Mucosa of descending colon (tissue), 3 donors: ENCODE measurements around the gene IKZF3. TPM values are rescaled to one million over a fixed set of nuclear protein-coding genes. Genes with fewer than 3 reads are reported as not detected.

Source experiments
- ATAC-seq: fragments of 200-7000 bp; cut with Tn5 transposase; one replicate; pipeline ENCODE4 v1.9.1; 2020; ENCODE audit warnings: mild to moderate bottlenecking, moderate library complexity
- DNase-seq, 3 donors: peaks; one replicate each; pipeline ENCODE4 v3.0.0-alpha.2; 2020
- H3K36me3 ChIP-seq: fragments of 200-600 bp; one replicate; pipeline ENCODE4 v1.8.0; 2021; ENCODE audit warnings: low read depth, mild to moderate bottlenecking
- H3K4me1 ChIP-seq: fragments of 200-600 bp; one replicate; pipeline ENCODE4 v1.8.0; 2021; ENCODE audit warnings: low read depth, mild to moderate bottlenecking
- H3K4me3 ChIP-seq: fragments of 200-600 bp; one replicate; pipeline ENCODE4 v1.8.0; 2021; ENCODE audit warnings: mild to moderate bottlenecking
- H3K9me3 ChIP-seq: fragments of 200-600 bp; one replicate; pipeline ENCODE4 v1.8.0; 2021; ENCODE audit warnings: mild to moderate bottlenecking
- CTCF ChIP-seq: fragments of 200-600 bp; IDR thresholded peaks from one replicate; pipeline ENCODE4 v1.8.0; 2022; ENCODE audit warnings: antibody characterized with exemption, mild to moderate bottlenecking
- intact Hi-C, 2 donors: fragments of 100-400 bp; cut with DNase I in 1 of 2; cut with micrococcal nuclease in 1 of 2; formaldehyde crosslinking; loops; one replicate each; pipeline versions ENCODE4 v1.11.0 to v1.11.1; 2022; cut with DNase I, micrococcal nuclease
- total RNA-seq, 3 donors: library from RNA; stranded (reverse); fragmentation: NEBNext Ultra II Directional in 2 of 3; extraction: Animal tissue kit (Norgen Biotek cat#: 25700) in 2 of 3; gene quantifications; one replicate each; pipeline versions ENCODE4 v1.2.1 to v1.2.4, GENCODE V29; 2021 to 2023
- donor health status: DM: no; HTN: no; CAD: no; lungs with moderate emphysema.
- donor health status: DM: no; HTN: no; CAD: no.
- donor health status: DM: no; HTN: yes; CAD: no.

IKZF3 gene
- total RNA-seq, 3 donors from 2014 or later, result 3.5 to 5.3 (median 4.6) TPM

GRCh38 chr17:39820541-39820940 is 43.6 kb downstream of the IKZF3 start:
- no peaks in the 10 kb centered on the region for H3K36me3 ChIP-seq
- H3K4me3 ChIP-seq, result no peak overlapping the region
- H3K4me1 ChIP-seq, result peaks cover 3% of the 10 kb centered on the region
- DNase-seq (no peak), ATAC-seq (peak; percentile 36)
- no peak for TF ChIP-seq CTCF
- peaks cover 10% of the 10 kb centered on the region for H3K9me3 ChIP-seq
- intact Hi-C loops, result no loop called here

GRCh38 chr17:39818358-39819000 is 45.6 kb downstream of the IKZF3 start:
- ATAC-seq, result no peak
- Histone ChIP-seq H3K36me3 (no peaks in the 10 kb centered on the region), H3K4me1 (peaks cover 3% of the 10 kb centered on the region), H3K4me3 (no peak overlapping the region), H3K9me3 (peaks cover 2% of the 10 kb centered on the region)
- no peak for TF ChIP-seq CTCF
- no peak for DNase-seq
- intact Hi-C loops, result no loop called here

GRCh38 chr17:39816272-39816671 is 47.8 kb downstream of the IKZF3 start:
- Histone ChIP-seq H3K36me3 (no peaks in the 10 kb centered on the region), H3K4me1 (peaks cover 3% of the 10 kb centered on the region), H3K4me3 (no peak overlapping the region), H3K9me3 (no peaks in the 10 kb centered on the region)
- intact Hi-C loops, result no loop called here
- no peak for DNase-seq
- ATAC-seq, result no peak
- no peak for TF ChIP-seq CTCF

- DNase-seq, result no peak
- no peak for TF ChIP-seq CTCF
Observed at GRCh38 chr17:39814497-39814896, 49.6 kb downstream of the IKZF3 start.

GRCh38 chr17:39813631-39814030 is 50.5 kb downstream of the IKZF3 start:
- H3K36me3 ChIP-seq, result no peaks in the 10 kb centered on the region
- intact Hi-C loops, result no loop called here
- H3K4me3 ChIP-seq, result no peak overlapping the region
- peak; percentile 72 for ATAC-seq
- peak in 1 of 3 donors; percentile 14 for DNase-seq
- H3K4me1 ChIP-seq, result peaks cover 3% of the 10 kb centered on the region
- no peak for TF ChIP-seq CTCF
- no peaks in the 10 kb centered on the region for H3K9me3 ChIP-seq

More at GRCh38 chr17:39814497-39814896, 49.6 kb downstream of the IKZF3 start:
- ATAC-seq, result no peak
- Histone ChIP-seq H3K36me3 (no peaks in the 10 kb centered on the region), H3K9me3 (no peaks in the 10 kb centered on the region), H3K4me1 (peaks cover 3% of the 10 kb centered on the region), H3K4me3 (no peak overlapping the region)
- intact Hi-C loops, result no loop called here

GRCh38 chr17:39812466-39812865 is 51.6 kb downstream of the IKZF3 start:
- H3K4me1 ChIP-seq, result no peaks in the 10 kb centered on the region
- H3K4me3 ChIP-seq, result no peak overlapping the region
- no peaks in the 10 kb centered on the region for H3K36me3 ChIP-seq
- H3K9me3 ChIP-seq, result no peaks in the 10 kb centered on the region
- no peak for TF ChIP-seq CTCF
- intact Hi-C loops, result no loop called here
- DNase-seq (no peak), ATAC-seq (no peak)
